ENCODE results near the gene SPOCK1. TPM values are rescaled to one million over a fixed set of nuclear protein-coding genes. Genes with fewer than 3 reads are reported as not detected.

Gene SPOCK1
- total RNA-seq, 4 donors from 2014 or later, result 8.6 to 34.8 (median 13.2) TPM

DNA sequence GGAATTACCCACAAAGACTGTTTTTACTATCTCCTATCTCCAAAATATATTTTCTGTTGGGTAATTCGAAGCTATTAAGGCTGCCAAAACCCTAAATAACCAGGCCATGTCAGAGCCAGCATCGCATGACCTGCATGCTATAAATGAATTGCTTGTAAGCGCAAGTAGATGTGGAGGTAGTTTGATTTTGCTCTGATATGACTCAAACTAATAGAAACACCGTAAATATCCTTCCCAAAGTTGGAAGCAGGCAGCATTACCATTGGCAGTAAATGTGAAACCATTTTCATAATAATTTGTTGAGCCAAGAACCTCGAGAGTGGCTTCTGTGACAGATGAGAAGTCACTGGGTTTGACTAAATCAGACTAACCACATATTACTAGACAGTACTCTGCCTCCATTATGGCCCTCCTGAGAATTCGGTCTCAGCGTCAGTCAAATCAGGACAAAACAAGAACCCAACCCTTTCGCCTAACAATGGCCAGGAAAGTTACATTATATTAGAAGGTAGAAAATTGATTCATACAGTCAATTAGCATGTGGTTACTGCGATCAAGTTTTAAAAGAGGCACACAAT is 289.8 kb downstream of the SPOCK1 start:
- Histone ChIP-seq H3K4me1 (no peaks in the 10 kb centered on the region), H3K27me3 (no peaks in the 10 kb centered on the region), H3K4me3 (no peak overlapping the region), H3K9me3 (no peaks in the 10 kb centered on the region), H3K36me3 (no peaks in the 10 kb centered on the region), H3K27ac (no peak overlapping the region)
- TF ChIP-seq CTCF (IDR thresholded peaks at IDR 0.05) (no peak), EP300 (IDR thresholded peaks at IDR 0.05; ENCODE audit: low read depth) (no peak), POLR2AphosphoS5 (IDR thresholded peaks at IDR 0.05) (no peak), POLR2A (IDR thresholded peaks at IDR 0.05) (no peak)
- intact Hi-C loops (cut with DNase I; ENCODE audit: low total_unique reads), result no loop called here
- in situ Hi-C loops (cut with MboI; ENCODE audit: low pct_ligation_motif_present in 1 of 4, low pct_unique_long_range_greater_than_20kb in 1 of 4, low sequenced_read_pairs in 3 of 4), result loop anchor here in 1 of 4 donors (25.0 kb wide), 1 partner anchor 397 kb away; no protein-coding TSS in a partner anchor
- no peak for DNase-seq
- WGBS, 2 donors (ENCODE audit: low coverage in 1 of 2), result 66% methylated on average over 8 to 9 of the region's 9 CpGs

GRCh38 chr5:137207023-137207760 is 291.9 kb downstream of the SPOCK1 start:
- Histone ChIP-seq H3K4me3 (no peak overlapping the region), H3K36me3 (no peaks in the 10 kb centered on the region), H3K27me3 (no peaks in the 10 kb centered on the region), H3K9me3 (no peaks in the 10 kb centered on the region), H3K27ac (no peak overlapping the region), H3K4me1 (no peaks in the 10 kb centered on the region)
- no peak for TF ChIP-seq POLR2AphosphoS5 (IDR thresholded peaks at IDR 0.05)
- TF ChIP-seq CTCF (IDR thresholded peaks at IDR 0.05), result no peak
- TF ChIP-seq EP300 (IDR thresholded peaks at IDR 0.05; ENCODE audit: low read depth), result no peak
- no peak for TF ChIP-seq POLR2A (IDR thresholded peaks at IDR 0.05)
- intact Hi-C loops (cut with DNase I; ENCODE audit: low total_unique reads), result no loop called here
- in situ Hi-C loops (cut with MboI; ENCODE audit: low pct_ligation_motif_present in 1 of 4, low pct_unique_long_range_greater_than_20kb in 1 of 4, low sequenced_read_pairs in 3 of 4), result loop anchor here in 1 of 4 donors (25.0 kb wide), 1 partner anchor 395 kb away; no protein-coding TSS in a partner anchor
- WGBS, 2 donors (ENCODE audit: low coverage in 1 of 2), result 67 to 81% methylated on average over 1 to 4 of the region's 4 CpGs
- DNase-seq, result no peak

GRCh38 chr5:137206030-137206715 is 293.0 kb downstream of the SPOCK1 start:
- Histone ChIP-seq H3K4me1 (no peaks in the 10 kb centered on the region), H3K9me3 (no peaks in the 10 kb centered on the region), H3K36me3 (no peaks in the 10 kb centered on the region), H3K27ac (no peak overlapping the region), H3K4me3 (no peak overlapping the region), H3K27me3 (no peaks in the 10 kb centered on the region)
- TF ChIP-seq POLR2AphosphoS5 (IDR thresholded peaks at IDR 0.05) (no peak), POLR2A (IDR thresholded peaks at IDR 0.05) (no peak), CTCF (IDR thresholded peaks at IDR 0.05) (no peak), EP300 (IDR thresholded peaks at IDR 0.05; ENCODE audit: low read depth) (no peak)
- in situ Hi-C loops (cut with MboI; ENCODE audit: low pct_ligation_motif_present in 1 of 4, low pct_unique_long_range_greater_than_20kb in 1 of 4, low sequenced_read_pairs in 3 of 4), result loop anchor here in 1 of 4 donors (25.0 kb wide), 1 partner anchor 394 kb away; no protein-coding TSS in a partner anchor
- intact Hi-C loops (cut with DNase I; ENCODE audit: low total_unique reads), result no loop called here
- no peak for DNase-seq
- WGBS, 2 donors (ENCODE audit: low coverage in 1 of 2), result 68 to 77% methylated on average over 2 to 6 of the region's 6 CpGs

Data from transverse colon (tissue), 4 donors.